ENCODE results near the gene SON.

DNA sequence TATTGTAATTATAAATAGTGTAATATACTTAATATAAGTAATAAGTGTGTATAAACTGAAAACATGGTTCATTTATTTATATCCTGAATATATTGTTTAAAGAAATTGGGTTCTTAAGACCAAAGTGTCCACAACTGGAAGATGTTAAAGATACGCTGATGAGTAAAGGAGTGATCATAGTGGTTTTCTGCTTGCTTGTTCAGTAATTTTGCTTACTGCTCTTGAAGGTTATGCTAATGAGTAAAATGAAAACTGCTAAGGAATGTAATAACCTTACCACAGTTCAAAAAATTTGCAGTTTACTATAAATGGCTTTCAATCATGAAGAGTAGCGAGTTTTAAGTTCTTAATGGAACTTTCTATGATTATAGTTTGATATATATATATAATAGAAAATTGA lies 23.7 kb downstream of the SON start:
- TF ChIP-seq, protein P1, sequence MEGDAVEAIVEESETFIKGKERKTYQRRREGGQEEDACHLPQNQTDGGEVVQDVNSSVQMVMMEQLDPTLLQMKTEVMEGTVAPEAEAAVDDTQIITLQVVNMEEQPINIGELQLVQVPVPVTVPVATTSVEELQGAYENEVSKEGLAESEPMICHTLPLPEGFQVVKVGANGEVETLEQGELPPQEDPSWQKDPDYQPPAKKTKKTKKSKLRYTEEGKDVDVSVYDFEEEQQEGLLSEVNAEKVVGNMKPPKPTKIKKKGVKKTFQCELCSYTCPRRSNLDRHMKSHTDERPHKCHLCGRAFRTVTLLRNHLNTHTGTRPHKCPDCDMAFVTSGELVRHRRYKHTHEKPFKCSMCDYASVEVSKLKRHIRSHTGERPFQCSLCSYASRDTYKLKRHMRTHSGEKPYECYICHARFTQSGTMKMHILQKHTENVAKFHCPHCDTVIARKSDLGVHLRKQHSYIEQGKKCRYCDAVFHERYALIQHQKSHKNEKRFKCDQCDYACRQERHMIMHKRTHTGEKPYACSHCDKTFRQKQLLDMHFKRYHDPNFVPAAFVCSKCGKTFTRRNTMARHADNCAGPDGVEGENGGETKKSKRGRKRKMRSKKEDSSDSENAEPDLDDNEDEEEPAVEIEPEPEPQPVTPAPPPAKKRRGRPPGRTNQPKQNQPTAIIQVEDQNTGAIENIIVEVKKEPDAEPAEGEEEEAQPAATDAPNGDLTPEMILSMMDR (conservative IDR thresholded peaks at IDR 0.05; ENCODE audit: low read depth, low read length) = no peak
- TF ChIP-seq EZH2 (IDR thresholded peaks at IDR 0.05; ENCODE audit: borderline replicate concordance, low read depth, low read length, poor library complexity, severe bottlenecking) = no peak
